ENCODE data around the gene TJP1.

The TJP1 gene

GRCh38 chr15:29651476-29652233 is 170.6 kb downstream of the TJP1 start:
- DNase-seq, result no peak
